Keratinocyte (primary cell): ENCODE data around the gene GCHFR.

Experiments used
- CTCF ChIP-seq, 3 experiments: IDR thresholded peaks in 1 of 3; conservative IDR thresholded peaks in 1 of 3; optimal IDR thresholded peaks in 1 of 3; 2 replicates in 2 of 3; 3 replicates in 1 of 3; pipeline versions ENCODE3 to v1.5.1; 2011; ENCODE audit warnings: low read length in 3 of 3, mild to moderate bottlenecking in 3 of 3, moderate library complexity in 2 of 3, control low read depth in 1 of 3, inconsistent platforms in 1 of 3; ENCODE audit not compliant: insufficient read depth in 2 of 3; ENCODE audit errors: extremely low read depth in 1 of 3
- EZH2 ChIP-seq: IDR thresholded peaks from one replicate; pipeline ENCODE4 v1.6.1; 2012; ENCODE audit warnings: inconsistent platforms, mild to moderate bottlenecking, low read length, moderate library complexity

GRCh38 chr15:40714144-40714543, 49.7 kb upstream of the GCHFR start:
- TF ChIP-seq CTCF (optimal IDR thresholded peaks at IDR 0.05 in 1 of 3, IDR thresholded peaks at IDR 0.05 in 1 of 3, conservative IDR thresholded peaks at IDR 0.05 in 1 of 3; ENCODE audit: extremely low read depth in 1 of 3, insufficient read depth in 2 of 3, low read length in 3 of 3), result no peak
- no peak for TF ChIP-seq EZH2
